ENCODE measurements around the gene CORO1C. TPM values are rescaled to one million over a fixed set of nuclear protein-coding genes. Genes with fewer than 3 reads are reported as not detected.

The CORO1C gene
- total and polyA plus RNA-seq, 9 of the 15 experiments (the other 6 are each of a cell fraction or from before 2014, with no cell fraction given), result 55.2 to 280 (median 150) TPM

GRCh38 chr12:108649126-108649525 lies 82.2 kb downstream of the CORO1C start (continued):
- TF ChIP-seq ZBTB5 (IDR thresholded peaks at IDR 0.05) (no peak), SRSF7 (optimal IDR thresholded peaks at IDR 0.05; ENCODE audit: low read depth, low read length) (no peak)

- H2AFZ ChIP-seq (ENCODE audit: low read depth, low read length), result no peak overlapping the region
- H3K27ac ChIP-seq (ENCODE audit: extremely low read depth, low read depth, low read length), result no peak overlapping the region
- no peak for ATAC-seq
- 88% methylated on average over 8 of the region's 9 CpGs for WGBS (ENCODE audit: insufficient coverage, low coverage, missing lambda C conversion rate)
- no peaks in the 10 kb centered on the region for H3K27me3 ChIP-seq (ENCODE audit: control insufficient read depth in 2 of 2, insufficient read depth in 2 of 2, low read length in 2 of 2)
- no peaks in the 10 kb centered on the region for H3K79me2 ChIP-seq (ENCODE audit: control insufficient read depth, insufficient read depth, low read length)
- intact Hi-C loops (cut with micrococcal nuclease) (no loop called here), in situ Hi-C loops (cut with MboI) (no loop called here)
- H3K9me3 ChIP-seq (replicated peaks; ENCODE audit: control insufficient read depth, insufficient read depth, low read depth, low read length), result no peaks in the 10 kb centered on the region
- no peak for FAIRE-seq
- no TSS peak for BruUV-seq (replicated peaks)
- H4K20me1 ChIP-seq (replicated peaks; ENCODE audit: control insufficient read depth, insufficient read depth, low read length), result 0 out of 2 replicates have a peak, but pooled peaks cover 2% of the 10 kb centered on the region
- POLR2A ChIA-PET, result no interaction called here
- no peaks in the 10 kb centered on the region for H3K9me1 ChIP-seq (ENCODE audit: control insufficient read depth, insufficient read depth, low read length)
- no peak for TF ChIP-seq ZSCAN32 (CRISPR knock-in tag; IDR thresholded peaks at IDR 0.05)
- TF ChIP-seq TOE1 (IDR thresholded peaks at IDR 0.05; ENCODE audit: borderline replicate concordance), result no peak
- TF ChIP-seq TOE1 (CRISPR knock-in tag; IDR thresholded peaks at IDR 0.05; ENCODE audit: borderline replicate concordance, low read depth), result no peak
- no peak for TF ChIP-seq FOXA1 (IDR thresholded peaks at IDR 0.05; ENCODE audit: borderline replicate concordance)
- TF ChIP-seq ZZZ3 (IDR thresholded peaks at IDR 0.05), result no peak
- no peak for TF ChIP-seq ZNF778 (CRISPR knock-in tag; IDR thresholded peaks at IDR 0.05)
- TF ChIP-seq ESRRA (IDR thresholded peaks at IDR 0.05; ENCODE audit: borderline replicate concordance, low read depth), result no peak
- no peak for TF ChIP-seq C11orf30 (IDR thresholded peaks at IDR 0.05; ENCODE audit: low read depth)
- no peak for TF ChIP-seq KDM5B (IDR thresholded peaks at IDR 0.05; ENCODE audit: insufficient replicate concordance, low read depth, low read length)
- TF ChIP-seq NELFE (IDR thresholded peaks at IDR 0.05; ENCODE audit: insufficient read depth, insufficient read length), result no peak
- no peak for TF ChIP-seq ZNF140 (CRISPR knock-in tag; IDR thresholded peaks at IDR 0.05)
- TF ChIP-seq CHD2 (IDR thresholded peaks at IDR 0.05; ENCODE audit: low read depth, low read length), result no peak
- TF ChIP-seq SNIP1 (IDR thresholded peaks at IDR 0.05; ENCODE audit: low read depth), result no peak
- TF ChIP-seq ZNF280A (IDR thresholded peaks at IDR 0.05; ENCODE audit: low read depth, partially characterized antibody), result no peak
- H3K36me3 ChIP-seq (ENCODE audit: control insufficient read depth, insufficient read depth, low read length), result peaks cover 94% of the 10 kb centered on the region
- no peaks in the 10 kb centered on the region for H3K4me1 ChIP-seq (replicated peaks in 1 of 2; ENCODE audit: control insufficient read depth in 2 of 2, insufficient read depth in 2 of 2, low read length in 2 of 2)
- CTCF ChIA-PET (ENCODE audit: low intra/inter-chr PET ratio), result no interaction called here
- H3K9ac ChIP-seq (ENCODE audit: insufficient read depth in 1 of 2, low read depth in 2 of 2, low read length in 2 of 2), result no peak overlapping the region
- H3K4me3 ChIP-seq, result no peak overlapping the region
- no peak overlapping the region for H3K4me2 ChIP-seq (ENCODE audit: insufficient read depth, low read length)
- DNase-seq (ENCODE audit: extremely low read depth in 1 of 4, low spot score in 3 of 4), result no peak
Observed at GRCh38 chr12:108648371-108648770, 82.9 kb downstream of the CORO1C start.
